ENCODE measurements around the gene PLAAT4. TPM values are rescaled to one million over a fixed set of nuclear protein-coding genes. Genes with fewer than 3 reads are reported as not detected.

PLAAT4 gene
- total and polyA plus RNA-seq, 10 of the 15 experiments (the other 5 are each of a cell fraction or from before 2014, with no cell fraction given) = 6.0 to 34.3 (median 12.4) TPM

- TF ChIP-seq ZBTB40 (IDR thresholded peaks at IDR 0.05; ENCODE audit: borderline replicate concordance) (peak; percentile 58; the same call in 1 of the 2 replicates), USF2 (IDR thresholded peaks at IDR 0.05; ENCODE audit: borderline replicate concordance, low read depth, low read length) (no peak), MEF2A (IDR thresholded peaks at IDR 0.05; ENCODE audit: insufficient read depth, low read depth, low read length) (0 out of 2 replicates have a peak, but pooled peaks have one; percentile 18), KDM1A (IDR thresholded peaks at IDR 0.05; ENCODE audit: borderline replicate concordance) (no peak), NFYA (IDR thresholded peaks at IDR 0.05; ENCODE audit: borderline replicate concordance, low read depth, low read length) (no peak), ZNF622 (IDR thresholded peaks at IDR 0.05) (no peak), ASH2L (IDR thresholded peaks at IDR 0.05; ENCODE audit: borderline replicate concordance, low read depth) (peak; percentile 33; the same call in 1 of the 2 replicates), ZBTB33 (IDR thresholded peaks at IDR 0.05) (no peak), CUX1 (IDR thresholded peaks at IDR 0.05; ENCODE audit: insufficient replicate concordance, low read depth, low read length) (peak; percentile 77), SMAD1 (IDR thresholded peaks at IDR 0.05; ENCODE audit: low read depth, partially characterized antibody) (peak; percentile 94), STAT1 (conservative IDR thresholded peaks at IDR 0.05) (no peak), RELA (IDR thresholded peaks at IDR 0.05; ENCODE audit: borderline replicate concordance, partially characterized antibody) (peak; percentile 83), ZNF217 (IDR thresholded peaks at IDR 0.05) (no peak), SUPT20H (IDR thresholded peaks at IDR 0.05; ENCODE audit: borderline replicate concordance, control insufficient read depth, low read depth, low read length) (no peak), ZNF274 (IDR thresholded peaks at IDR 0.05; ENCODE audit: insufficient read depth, insufficient read length) (no peak)
These were observed 30.6 kb downstream of the PLAAT4 start (continued) for GRCh38 chr11:63567044-63567840.
